ENCODE results near the gene FEZ2.

FEZ2 gene

DNA sequence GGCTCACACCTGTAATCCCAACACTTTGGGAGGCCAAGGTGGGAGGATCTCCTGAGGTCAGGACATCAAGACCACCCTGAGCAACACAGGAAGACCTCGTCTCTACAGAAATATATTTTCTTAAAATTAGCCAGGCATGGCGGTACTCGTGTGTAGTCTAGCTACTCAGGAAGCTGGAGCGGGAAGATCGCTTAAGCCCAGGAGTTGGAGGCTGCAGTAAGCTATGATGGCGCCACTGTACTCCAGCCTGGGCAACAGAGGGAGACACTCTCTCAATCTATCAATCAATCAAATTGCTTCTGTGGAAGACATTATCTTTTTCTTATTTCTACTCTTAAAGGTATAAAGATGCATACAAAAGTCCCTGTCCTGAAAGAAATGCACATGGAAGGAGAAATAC lies 11.3 kb downstream of the FEZ2 start:
- DNase-seq, result no peak

DNA sequence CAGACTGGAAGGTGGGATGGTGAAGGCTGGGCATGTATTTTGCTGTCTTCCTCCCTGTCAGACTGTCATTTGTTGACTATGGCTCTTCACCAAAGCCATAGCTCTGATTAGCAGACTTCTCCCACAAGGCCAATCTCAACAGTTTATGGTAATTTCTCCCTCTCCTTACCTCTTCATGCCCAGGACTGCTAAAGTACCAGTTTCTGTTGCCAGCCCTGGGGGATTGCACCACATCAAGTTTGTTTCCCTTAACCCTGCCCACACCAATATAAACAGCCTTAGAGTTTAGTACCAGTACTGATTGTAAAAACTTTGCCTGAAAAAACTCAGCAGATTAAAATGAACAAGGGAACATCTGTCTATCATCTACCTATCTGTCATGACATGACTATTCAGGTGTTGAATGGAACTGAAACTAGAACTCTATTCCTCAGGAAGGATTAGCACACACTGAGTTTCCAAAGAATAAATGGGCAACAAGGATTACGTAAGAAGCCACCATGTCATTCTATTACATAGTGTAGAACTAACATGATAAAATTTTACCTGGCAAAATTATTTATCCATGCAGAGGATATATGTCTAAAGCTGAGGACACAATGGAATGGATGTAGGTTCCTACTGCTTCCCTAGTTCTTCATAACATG lies 13.7 kb downstream of the FEZ2 start:
- no peak for DNase-seq

DNA sequence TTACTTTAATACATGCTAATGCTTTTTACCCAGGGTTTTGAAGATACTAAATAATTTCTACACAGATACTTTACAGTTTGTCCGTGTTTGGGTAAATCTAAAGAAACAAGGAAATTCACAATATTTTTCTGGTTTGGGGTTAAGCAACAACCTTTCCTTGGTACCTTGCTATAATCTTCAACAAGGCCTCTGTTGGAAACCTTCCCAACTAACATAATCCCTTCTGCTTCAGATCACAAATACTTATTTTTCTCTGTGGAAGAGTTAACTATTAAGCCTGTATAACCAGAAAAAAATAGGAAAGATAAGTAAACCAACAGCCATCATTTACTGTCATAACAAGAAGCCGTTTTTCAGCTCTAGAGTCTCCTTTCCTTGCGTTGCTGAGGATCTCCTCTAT lies 15.0 kb downstream of the FEZ2 start:
- DNase-seq, result no peak

DNA sequence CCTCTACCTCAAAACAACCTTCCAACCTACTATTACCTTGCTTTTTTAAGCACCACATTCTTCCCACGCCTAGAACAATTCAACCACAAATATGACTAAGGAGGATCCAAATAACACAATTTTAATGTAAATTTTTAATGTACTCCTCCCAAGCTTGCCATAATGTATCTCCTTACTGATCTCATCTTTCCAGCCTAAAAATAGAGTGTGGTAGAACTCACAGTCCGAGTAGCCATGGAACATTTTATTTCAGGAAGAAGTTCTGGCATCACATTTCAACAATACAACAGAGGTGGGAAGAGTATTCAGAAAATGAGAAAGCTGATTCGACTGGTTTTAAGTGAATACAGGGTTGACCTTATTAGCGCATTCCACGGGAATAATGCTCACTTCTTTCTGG lies 15.4 kb downstream of the FEZ2 start:
- DNase-seq, result no peak

DNA sequence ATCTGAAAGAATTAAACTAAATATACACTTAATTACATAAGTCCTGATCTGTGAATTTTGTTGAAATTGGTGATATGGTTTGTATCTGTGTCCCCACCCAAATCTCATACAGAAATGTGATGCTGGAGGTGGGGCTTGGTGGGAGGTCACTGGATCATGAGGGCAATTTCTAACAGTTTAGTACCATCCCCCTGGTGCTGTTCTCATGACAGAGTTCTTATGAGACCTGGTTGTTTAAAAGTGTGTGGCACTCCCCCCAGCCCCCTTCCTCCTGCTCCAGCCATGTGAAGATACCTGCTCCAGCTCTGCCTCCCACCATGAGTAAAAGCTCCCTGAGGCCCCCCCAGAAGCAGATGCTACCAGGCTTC lies 18.7 kb downstream of the FEZ2 start:
- DNase-seq, result no peak

DNA sequence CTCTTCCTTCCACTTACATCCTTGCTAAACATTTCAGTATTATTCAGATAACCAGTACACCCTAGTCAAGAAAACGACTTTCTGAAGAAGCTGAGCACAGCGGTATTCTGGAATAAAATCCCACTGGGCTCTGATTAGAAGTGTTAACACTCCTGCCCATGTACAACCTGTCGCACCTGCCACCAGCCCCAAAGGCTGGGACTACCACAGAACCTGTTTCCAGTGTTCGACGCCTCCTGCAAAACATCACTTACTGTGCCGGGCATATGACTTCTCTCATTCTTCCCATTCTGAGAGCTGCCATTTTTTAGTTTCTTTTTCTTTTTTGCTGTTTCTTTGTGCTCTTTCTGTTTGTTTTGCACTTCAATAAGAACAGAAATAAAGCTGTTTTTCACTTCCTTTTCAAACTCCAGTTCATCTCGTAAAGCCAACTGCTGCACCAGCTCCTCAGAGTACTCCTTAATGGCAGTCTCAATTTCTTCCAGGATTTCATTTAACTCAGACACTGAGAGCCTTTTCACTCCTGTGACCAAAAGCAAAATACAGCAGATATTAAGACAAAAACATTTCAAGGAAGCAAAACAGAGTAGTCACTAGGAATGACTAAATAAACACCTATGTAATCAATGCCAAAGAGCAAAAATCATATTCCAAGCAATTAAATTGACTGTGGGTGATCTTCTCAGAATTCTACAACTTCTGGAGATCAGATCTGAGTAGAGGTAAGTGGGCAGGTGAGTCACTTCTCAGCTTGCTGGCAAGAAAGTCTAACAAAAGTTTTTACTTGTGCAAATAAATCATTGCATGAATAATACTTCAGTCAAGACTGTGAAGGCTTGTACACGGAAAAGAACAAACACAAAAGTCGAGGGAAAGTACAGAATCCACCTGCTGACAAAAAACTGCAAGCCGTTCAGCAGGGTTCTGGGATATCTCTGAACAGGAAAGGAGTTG lies 19.3 kb downstream of the FEZ2 start:
- no peak for DNase-seq

DNA sequence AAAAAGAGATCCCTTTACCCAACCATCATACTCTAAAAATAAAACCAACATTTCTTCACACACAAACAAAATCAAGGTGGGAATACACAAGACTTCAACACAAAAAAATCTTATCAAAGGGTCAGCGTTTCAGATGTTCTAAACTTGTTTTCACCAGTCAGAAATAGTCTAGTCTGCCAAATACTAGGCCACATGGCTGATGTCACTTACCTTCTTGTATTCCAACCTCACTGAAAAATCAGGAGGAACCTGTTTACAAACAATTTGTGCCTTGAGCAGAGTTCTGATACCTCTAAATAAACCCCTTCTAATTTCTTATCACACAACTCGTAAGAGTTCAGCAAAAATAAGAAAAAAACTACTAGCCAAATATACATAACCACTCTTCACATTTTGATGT lies 20.1 kb downstream of the FEZ2 start:
- DNase-seq, result no peak

DNA sequence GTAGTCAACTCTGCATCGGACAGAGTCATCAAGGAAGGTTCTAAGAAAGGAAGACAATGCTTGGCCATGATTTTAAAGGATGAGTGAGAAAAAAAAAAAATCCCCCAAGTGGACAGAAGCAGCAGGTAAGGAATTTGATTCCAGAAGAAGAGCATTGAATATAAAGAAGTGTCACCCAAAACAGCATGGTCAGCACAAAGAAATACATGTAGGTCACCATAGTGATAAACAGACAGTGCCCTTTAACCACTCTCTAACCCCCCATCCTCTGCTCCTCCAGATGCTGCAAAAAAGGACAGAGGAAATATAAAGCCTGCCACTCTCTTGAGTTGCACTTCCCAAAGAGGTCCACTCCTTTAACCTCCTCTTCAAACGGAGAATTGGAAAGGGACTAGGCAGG lies 23.4 kb downstream of the FEZ2 start:
- DNase-seq, result no peak

DNA sequence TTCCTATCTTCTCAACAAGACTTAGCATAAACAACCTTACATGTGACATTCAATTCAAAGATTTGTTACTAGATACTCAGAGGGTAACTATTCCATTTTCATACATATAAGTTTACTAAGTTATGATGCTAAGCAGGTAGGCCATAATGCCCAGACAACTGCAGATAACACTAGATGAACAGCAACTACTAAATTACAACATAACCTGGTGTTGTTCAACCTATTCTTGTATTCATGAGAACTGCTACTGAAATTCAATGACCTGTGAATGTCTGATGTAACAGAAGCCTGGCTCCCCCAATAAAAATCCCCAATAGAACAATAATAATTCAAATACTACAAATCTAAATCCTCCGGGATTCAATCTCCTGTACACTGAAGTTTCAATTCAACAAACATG lies 24.8 kb downstream of the FEZ2 start:
- DNase-seq, result no peak

DNA sequence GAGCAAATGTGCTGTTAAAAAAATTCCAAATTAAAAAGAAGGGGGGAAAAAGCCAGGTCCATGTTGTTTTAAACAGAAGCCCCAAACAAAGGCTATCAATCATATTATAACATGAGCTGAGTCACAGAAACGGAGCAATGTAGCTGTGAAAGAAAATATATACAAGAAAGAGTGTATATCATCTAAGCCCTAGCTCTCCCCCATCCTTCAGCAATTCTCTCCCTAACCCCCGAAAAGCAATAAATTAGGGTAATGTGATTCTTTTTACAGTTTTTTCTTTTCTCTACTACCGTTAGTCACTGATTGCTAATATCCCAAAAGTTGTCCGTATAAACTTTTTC lies 25.3 kb downstream of the FEZ2 start:
- no peak for DNase-seq

DNA sequence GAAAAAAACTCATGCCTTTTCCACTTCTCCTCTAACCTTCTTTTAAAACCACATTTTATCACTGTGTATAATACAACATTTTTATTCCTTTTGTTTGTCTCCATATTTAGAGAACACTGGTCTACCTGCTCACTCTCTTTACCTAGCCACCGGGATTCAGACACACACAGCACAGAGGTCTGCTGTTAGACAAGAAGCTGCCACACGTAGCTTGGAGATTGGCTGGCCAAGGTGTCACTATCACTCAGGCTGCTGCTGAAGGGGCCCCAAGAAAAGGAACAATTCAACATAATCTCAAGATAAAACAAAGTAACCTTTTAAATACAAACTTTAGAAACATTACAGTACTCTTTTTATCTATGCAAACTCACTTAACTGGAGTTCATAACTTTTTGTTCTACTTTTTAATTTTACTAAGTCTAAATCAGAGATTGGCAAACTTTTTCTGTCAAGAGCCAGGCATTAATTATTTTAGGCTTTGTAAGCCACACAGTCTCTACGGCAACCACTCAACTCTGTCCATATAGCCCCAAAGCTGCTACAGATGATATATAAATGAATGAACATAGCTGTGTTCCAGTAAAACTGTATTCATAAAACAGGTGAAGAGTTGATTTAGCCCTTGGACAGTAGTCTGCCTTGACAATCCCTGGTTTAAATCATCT lies 25.8 kb downstream of the FEZ2 start:
- DNase-seq, result no peak

DNA sequence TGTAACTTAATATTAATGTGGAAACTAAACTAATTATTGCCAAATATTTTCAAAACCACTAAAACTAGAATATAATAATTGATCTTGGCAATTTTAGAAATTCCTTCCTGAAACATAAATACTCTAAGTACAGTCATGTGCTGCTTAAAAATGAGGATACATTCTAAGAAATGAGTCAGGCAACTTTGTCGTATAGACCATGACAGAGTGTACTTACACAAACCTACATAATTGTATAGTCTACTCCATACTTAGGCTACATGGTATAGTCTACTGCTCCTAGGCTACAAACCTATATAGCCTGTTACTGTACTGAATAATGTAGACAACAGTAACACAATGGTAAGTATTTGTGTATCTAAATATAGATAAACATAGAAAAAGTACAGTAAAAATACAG lies 27.6 kb downstream of the FEZ2 start:
- DNase-seq, result no peak

DNA sequence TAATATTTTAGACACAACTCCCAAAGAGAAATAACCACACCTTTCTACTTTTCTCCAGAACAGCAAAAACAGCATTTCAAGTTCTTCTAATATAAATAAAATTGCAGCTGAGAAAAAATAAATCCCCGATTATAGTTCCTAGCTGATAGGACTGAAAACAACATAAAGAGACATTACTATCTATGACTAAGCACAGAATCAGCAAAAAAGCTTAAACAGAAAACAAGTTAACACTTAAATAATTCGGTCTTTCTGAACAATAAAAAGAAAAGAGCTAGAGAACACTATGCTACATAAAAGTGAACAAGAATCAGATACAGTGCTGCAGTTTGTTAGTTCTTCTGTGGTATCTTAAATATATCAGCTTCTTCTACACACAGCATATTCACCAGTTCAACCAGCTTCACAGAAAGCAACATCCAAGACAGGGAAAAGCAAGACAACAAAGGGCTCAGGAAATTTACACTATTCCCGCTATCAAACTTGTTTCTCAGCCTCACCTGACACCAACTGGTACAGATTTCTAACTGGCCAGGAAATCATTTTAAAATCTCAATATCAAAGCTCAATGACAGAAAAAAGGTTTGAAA lies 28.6 kb downstream of the FEZ2 start:
- DNase-seq, result no peak

DNA sequence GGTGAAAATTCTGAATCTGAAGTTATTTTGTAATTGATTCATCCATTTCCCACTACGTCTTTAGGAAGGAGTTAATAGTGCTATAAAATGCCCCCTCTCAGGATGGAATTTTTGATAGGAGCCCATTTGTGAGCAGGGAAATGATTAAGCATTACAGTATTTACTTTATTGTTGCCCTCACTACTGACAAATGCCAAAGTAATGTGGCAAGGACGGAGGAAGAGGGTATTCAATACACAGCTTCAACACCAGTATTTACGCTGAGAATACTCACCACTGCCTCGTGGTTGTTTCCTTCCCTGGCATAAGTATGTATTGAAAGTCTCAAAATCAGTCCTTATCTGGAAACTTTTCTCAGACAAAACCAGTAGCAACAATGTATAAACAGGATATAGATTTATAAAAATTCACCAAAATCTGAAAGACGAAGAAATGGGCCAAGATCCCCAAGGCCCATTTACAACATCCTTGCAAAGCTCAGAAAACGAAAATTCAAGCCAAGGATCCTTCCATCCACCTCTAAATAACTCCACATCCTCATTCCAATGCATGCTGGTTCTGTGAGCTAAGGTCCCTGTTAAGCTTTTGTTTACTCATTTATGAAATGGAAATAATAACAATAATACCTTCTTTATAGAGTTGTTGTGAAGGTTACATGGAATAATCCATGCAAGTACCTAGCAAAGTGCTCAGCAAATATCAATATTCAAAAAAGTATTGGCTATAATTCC lies 29.3 kb downstream of the FEZ2 start:
- DNase-seq, result no peak

DNA sequence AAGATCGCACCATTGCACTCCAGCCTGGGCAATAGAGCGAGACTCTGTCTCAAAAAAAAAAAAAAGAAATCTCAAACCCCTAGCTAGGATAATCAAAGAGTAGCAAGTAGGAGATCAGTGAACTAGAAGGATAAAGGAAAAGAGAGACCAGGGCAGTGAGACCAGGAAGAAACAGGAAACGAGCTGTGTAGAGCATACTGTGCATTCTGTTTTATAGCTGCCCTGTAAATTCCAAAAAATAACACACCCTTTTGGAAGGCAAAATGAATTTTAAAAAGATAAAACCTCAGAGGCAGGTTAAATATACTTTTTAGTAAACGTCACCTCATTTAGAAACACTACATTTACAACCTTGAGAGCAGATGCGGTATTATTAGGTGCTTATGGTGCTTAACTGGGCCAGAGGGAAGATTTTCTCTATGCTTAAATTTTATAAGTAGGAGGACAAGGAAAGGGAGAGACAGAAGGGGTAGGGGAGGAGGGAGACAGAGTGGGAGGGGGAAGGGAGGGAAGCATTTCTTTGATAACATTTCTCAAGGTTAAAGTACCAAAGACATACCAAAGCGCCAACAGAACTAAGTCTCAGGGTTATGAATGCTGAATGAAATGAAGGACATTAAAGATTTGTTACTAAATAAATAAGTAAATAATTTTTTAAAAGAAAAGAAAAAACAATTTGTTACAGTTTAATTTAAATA lies 30.1 kb downstream of the FEZ2 start:
- no peak for DNase-seq

DNA sequence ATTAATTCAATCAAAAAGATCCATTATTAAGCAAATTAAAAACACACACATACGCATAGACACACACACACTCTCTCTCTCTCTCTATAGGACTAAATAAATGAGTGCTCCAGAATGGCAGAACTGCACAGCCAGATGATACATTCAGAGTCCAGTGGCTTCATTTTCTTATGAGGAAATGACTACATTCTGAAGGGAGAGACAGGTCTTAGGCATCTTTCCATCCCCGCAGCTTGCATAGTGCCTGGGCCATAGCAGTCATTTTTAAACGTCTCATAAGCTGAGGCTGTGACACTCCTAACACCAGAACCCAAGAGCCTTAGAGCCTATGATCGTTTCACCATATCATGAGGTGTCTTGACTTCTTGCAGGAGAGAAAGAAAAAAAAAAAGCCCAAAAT lies 31.1 kb downstream of the FEZ2 start:
- no peak for DNase-seq

DNA sequence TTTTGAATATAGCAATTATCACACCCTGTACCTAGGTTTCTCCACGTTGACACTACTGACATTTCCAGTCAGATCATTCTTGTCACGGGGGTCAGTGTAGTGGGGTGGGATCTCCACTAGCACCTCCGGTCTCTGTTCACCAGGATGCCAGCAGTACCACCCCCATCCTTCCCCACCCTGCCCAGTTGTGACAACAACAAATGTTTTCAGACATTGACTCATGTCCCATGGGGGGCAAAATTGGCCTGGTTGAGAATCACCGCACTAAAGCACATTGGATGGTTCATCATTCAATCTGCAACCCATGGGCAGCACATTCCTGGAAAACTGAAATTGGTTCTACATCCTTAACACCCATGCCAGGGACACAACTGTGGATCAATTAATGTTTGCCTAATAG lies 32.3 kb downstream of the FEZ2 start:
- no peak for DNase-seq

DNA sequence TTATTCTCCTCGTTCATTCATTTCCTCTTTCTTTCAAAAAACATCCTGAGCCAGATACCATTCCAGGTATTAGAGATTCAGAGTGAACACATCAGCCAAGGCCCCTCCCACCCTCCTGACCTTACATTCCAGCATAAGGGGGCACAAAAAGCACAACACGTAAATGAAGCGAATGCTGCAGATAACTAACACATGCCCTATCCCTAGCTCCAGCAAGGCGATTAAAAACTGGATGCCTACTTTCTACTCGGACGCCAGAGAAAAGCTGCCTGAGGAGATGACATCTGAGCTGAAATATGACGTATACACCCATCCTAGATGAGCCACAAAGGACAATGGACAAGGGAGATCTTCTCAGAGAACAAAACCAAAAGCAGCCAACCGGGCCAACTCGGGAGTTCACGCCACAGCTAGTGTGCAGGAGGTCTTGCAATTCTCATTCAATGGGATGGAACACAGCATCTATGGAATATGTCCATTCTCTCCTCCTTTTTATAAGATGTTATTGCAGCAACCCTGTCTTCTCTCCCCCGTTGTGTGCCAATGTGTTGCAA lies 33.5 kb downstream of the FEZ2 start:
- DNase-seq, result no peak

DNA sequence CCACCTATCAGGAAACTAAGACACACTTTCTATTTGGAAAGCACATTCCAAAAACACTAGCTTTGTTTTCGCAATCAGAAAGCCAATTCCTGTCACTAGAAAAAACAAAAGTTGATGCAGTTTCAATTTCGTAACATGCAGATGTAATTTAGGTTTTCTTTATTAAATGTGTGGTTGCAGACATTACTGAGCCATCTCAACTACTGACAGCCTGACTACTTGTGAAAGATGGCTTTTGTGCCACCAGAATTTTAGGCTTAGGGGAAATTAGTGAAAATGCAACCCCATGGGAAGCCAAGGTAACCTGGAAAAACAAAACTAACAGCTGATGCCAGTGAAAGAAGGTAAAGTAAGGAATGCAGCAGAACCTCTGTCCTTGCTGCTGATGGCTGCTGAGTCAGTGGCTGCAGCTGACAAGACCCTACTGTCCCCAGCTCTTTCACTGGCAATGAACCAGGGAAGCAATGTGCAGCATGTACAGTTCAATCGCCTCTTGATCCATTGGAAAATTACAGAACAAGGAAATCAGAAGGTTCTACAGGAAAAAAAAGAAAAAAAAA lies 34.9 kb downstream of the FEZ2 start:
- no peak for DNase-seq

DNA sequence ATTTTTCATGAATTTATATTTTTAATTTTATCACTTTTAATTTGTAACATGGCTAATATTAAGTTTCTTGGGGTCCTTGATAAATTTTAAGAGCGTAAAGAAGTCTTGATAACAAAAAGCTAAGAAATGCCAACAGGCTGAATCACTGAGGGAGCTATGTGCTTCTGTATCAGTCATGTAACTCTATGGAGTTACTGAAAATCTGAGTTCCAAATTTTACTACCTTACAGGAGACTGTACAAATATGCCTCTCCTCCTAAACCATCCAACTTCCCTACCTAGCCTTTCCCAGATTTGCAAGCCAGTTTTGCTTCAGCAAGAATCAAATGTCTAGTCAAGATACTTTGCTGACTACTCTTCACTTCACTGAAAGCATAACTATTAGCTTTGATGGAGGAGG lies 35.7 kb downstream of the FEZ2 start:
- DNase-seq, result no peak

DNA sequence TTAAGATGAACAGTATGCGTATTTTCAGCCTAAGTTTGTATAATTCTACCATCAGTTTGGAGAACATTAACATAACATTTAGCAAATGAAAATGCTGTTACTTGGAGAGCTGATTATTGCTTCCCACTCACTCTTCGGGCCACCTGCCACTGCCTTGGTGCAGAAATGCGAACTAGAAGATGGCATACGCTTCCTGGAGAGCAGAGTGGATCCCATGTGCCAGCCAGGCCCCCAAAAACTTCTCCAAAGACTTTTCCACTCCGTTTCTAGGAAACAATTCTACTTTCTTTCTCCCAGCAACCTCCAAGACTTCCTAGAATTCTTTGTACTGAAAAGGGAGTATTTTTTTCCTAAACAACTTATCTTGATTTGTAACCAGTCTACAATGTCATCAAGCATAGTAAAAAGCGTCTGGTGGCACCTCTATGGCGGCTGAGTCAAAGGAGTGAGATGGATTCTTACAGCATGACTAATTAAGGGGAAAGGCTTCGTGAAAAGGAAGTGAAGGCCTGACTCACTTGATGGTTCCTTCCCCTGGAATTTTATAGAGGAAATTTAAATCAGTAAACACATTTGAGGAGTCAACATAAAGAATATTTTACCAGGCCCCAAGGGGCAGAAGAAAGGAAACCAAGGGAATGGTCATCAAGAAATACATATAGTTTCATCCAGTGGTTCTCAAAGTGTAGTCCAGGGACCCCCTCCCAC lies 36.6 kb downstream of the FEZ2 start:
- no peak for DNase-seq

All from NCI-H524 treated with DMSO at 0.1 percent for 48 hours (cell line).